ENCODE data around the gene PHLDA3. TPM values are rescaled to one million over a fixed set of nuclear protein-coding genes. Genes with fewer than 3 reads are reported as not detected.
A peak's percentile ranks its signal among the peaks of the same experiment; 100 is the strongest.

PHLDA3 gene
- 19.4 TPM for polyA plus RNA-seq (2012; ENCODE audit: low read depth, missing spikeins)

DNA sequence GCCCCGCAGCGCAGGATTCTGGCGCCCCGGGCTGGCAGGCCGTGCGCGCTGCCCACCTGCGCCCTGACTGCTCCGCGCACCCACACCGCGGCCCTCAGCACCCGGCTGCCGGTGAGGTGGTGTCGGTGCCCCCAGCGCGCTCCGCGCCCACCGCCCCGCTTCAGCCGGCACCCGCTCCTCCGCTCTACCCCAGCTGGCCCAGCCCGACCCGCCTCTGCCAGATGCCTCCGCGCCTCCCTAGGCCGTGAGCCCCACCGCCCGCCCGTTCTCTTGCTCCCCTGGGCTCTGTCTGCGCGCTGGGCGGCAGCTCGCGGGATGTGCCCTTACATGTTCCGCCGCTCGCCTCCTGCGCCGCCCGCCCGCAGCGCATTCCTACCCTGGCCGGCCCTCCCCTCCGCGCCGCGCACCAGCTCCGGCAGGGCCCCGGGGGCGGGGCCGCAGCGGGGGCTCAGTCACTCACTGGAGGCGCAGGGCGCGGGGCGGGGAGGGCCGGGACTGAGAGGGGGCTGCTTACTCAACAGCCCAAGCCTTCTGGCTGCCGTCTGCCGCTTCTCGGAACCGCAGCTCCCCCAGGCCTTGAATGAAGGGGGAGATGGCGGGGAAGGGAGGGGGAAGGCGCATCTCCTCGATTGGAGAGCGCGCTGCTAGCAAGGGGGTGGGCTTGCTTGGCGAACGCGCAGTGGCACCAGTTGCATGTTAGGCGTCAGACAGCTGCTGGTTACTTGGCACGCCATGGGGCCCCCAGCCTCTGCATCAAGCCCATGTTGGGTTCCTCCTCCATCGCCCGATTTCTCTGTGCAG, at the start of gene PHLDA3:
TSS of gene PHLDA3 (minus strand) at position 345 of the 801 bp plus-strand sequence. CDS start 402 bp downstream, outside the sequence.
- TF ChIP-seq PAX5 (IDR thresholded peaks at IDR 0.05; ENCODE audit: insufficient read depth, low read length, severe bottlenecking) (no peak), POLR2AphosphoS5 (IDR thresholded peaks at IDR 0.05; ENCODE audit: low read depth, low read length) (0 out of 2 replicates have a peak, but pooled peaks have one; percentile 44), POU2F2 (IDR thresholded peaks at IDR 0.05; ENCODE audit: low read depth, low read length) (no peak), TAF1 (IDR thresholded peaks at IDR 0.05; ENCODE audit: low read depth, low read length) (peak; percentile 27; the same call in 1 of the 2 replicates), SPI1 (IDR thresholded peaks at IDR 0.05; ENCODE audit: low read depth, low read length) (no peak)
- peak; percentile 79 for DNase-seq (ENCODE audit: insufficient read length, low spot score)
- FAIRE-seq: peak; percentile 90

DNA sequence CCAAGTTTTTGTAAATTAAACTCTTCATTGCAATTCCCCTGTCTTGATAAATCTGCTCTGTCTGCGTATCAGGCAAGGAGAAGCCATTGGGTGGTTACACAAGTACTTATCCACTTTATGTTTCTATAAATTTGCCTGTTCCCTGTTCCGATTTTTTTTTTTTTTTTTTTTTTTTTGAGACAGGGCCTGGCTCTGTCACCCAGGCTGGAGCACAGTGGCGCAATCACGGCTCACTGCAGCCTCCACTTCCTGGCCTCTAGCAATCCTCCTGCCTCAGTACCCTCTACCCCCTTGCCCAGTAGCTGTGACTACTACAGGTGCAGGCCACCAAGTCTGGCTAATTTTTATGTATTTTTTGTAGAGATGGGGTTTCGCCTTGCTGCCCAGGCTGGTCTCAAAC, 49.1 kb upstream of the PHLDA3 start:
- TF ChIP-seq POU2F2 (IDR thresholded peaks at IDR 0.05; ENCODE audit: low read depth, low read length) (no peak), POLR2AphosphoS5 (IDR thresholded peaks at IDR 0.05; ENCODE audit: low read depth, low read length) (no peak), POLR2A (IDR thresholded peaks at IDR 0.05; ENCODE audit: low read depth, low read length) (no peak), PAX5 (IDR thresholded peaks at IDR 0.05; ENCODE audit: insufficient read depth, low read length, severe bottlenecking) (no peak), SPI1 (IDR thresholded peaks at IDR 0.05; ENCODE audit: low read depth, low read length) (no peak), TAF1 (IDR thresholded peaks at IDR 0.05; ENCODE audit: low read depth, low read length) (no peak)
- DNase-seq (ENCODE audit: insufficient read length, low spot score) (no peak), FAIRE-seq (no peak)

GRCh38 chr1:201517631-201518030, 48.6 kb upstream of the PHLDA3 start:
- no peak for FAIRE-seq
- TF ChIP-seq POLR2A (IDR thresholded peaks at IDR 0.05; ENCODE audit: low read depth, low read length): no peak
- no peak for DNase-seq (ENCODE audit: insufficient read length, low spot score)

DNA sequence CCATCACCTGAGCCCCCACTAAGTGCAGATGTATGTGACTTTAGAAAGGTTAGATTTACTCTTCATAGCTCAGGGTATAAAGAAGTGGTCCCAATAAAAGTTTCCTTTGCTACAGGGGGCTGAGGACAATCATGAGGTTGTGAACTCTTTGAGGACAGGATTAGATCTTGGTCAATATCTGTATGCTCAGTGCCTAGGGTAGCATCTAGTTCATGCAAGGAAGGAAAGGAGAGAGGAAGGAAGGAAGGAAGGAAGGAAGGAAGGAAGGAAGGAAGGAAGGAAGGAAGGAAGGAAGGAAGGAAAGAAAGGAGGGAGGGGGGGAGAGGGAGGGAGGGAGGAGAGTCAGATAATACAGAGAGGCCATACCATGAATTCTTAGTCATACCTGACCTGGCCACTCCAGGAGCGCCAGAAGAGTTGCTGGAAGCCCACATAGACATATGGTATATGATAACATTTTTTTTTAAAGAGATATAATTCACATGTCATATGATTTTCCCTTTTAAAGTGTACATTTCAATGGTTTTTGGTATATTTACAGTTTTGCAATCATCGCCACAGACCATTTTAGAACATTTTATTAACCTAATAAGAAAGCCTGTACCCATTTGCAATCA, 47.6 kb upstream of the PHLDA3 start:
- FAIRE-seq: no peak
- TF ChIP-seq POU2F2 (IDR thresholded peaks at IDR 0.05; ENCODE audit: low read depth, low read length) (no peak), TAF1 (IDR thresholded peaks at IDR 0.05; ENCODE audit: low read depth, low read length) (no peak), POLR2AphosphoS5 (IDR thresholded peaks at IDR 0.05; ENCODE audit: low read depth, low read length) (no peak), PAX5 (IDR thresholded peaks at IDR 0.05; ENCODE audit: insufficient read depth, low read length, severe bottlenecking) (no peak)

GRCh38 chr1:201515895-201516294, 46.9 kb upstream of the PHLDA3 start:
- DNase-seq (ENCODE audit: insufficient read length, low spot score): no peak
- TF ChIP-seq POU2F2 (IDR thresholded peaks at IDR 0.05; ENCODE audit: low read depth, low read length): no peak
- no peak for TF ChIP-seq TAF1 (IDR thresholded peaks at IDR 0.05; ENCODE audit: low read depth, low read length)
- no peak for TF ChIP-seq SPI1 (IDR thresholded peaks at IDR 0.05; ENCODE audit: low read depth, low read length)
- TF ChIP-seq PAX5 (IDR thresholded peaks at IDR 0.05; ENCODE audit: insufficient read depth, low read length, severe bottlenecking): no peak
- no peak for TF ChIP-seq POLR2A (IDR thresholded peaks at IDR 0.05; ENCODE audit: low read depth, low read length)
- TF ChIP-seq POLR2AphosphoS5 (IDR thresholded peaks at IDR 0.05; ENCODE audit: low read depth, low read length): no peak
- no peak for FAIRE-seq

More for the DNA sequence above, 47.6 kb upstream of the PHLDA3 start:
- no peak for DNase-seq (ENCODE audit: insufficient read length, low spot score)

GRCh38 chr1:201515062-201515750, 46.2 kb upstream of the PHLDA3 start:
- TF ChIP-seq TAF1 (IDR thresholded peaks at IDR 0.05; ENCODE audit: low read depth, low read length) (no peak), SPI1 (IDR thresholded peaks at IDR 0.05; ENCODE audit: low read depth, low read length) (no peak), POU2F2 (IDR thresholded peaks at IDR 0.05; ENCODE audit: low read depth, low read length) (no peak), POLR2A (IDR thresholded peaks at IDR 0.05; ENCODE audit: low read depth, low read length) (no peak)
- FAIRE-seq (no peak), DNase-seq (ENCODE audit: insufficient read length, low spot score) (no peak)

DNA sequence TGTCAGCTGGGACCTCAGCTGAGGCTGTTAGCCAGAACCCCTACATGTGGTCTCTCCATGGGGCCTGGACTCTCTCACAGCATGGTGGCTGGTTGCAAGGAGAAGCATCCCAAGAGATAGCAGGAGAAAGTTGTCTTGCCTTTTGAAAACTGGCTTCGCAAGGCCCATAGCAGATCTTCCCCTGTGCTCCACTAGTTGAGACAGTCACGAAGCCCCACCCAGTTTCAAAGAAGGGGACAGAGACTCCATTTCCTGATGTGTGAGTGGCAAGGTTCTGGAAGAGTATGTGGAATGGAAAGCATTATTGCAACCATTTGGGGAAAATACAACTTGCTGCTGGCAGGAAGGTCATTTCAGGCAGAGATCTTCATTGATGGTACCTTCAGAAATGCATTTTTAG, 45.5 kb upstream of the PHLDA3 start:
- DNase-seq (ENCODE audit: insufficient read length, low spot score) (no peak), FAIRE-seq (no peak)
- TF ChIP-seq POLR2AphosphoS5 (IDR thresholded peaks at IDR 0.05; ENCODE audit: low read depth, low read length) (no peak), PAX5 (IDR thresholded peaks at IDR 0.05; ENCODE audit: insufficient read depth, low read length, severe bottlenecking) (no peak), POU2F2 (IDR thresholded peaks at IDR 0.05; ENCODE audit: low read depth, low read length) (no peak), SPI1 (IDR thresholded peaks at IDR 0.05; ENCODE audit: low read depth, low read length) (no peak), POLR2A (IDR thresholded peaks at IDR 0.05; ENCODE audit: low read depth, low read length) (no peak), TAF1 (IDR thresholded peaks at IDR 0.05; ENCODE audit: low read depth, low read length) (no peak)

GRCh38 chr1:201513498-201514243, 44.7 kb upstream of the PHLDA3 start:
- no peak for DNase-seq (ENCODE audit: insufficient read length, low spot score)
- FAIRE-seq: no peak
- TF ChIP-seq PAX5 (IDR thresholded peaks at IDR 0.05; ENCODE audit: insufficient read depth, low read length, severe bottlenecking) (no peak), POU2F2 (IDR thresholded peaks at IDR 0.05; ENCODE audit: low read depth, low read length) (no peak), POLR2AphosphoS5 (IDR thresholded peaks at IDR 0.05; ENCODE audit: low read depth, low read length) (no peak), SPI1 (IDR thresholded peaks at IDR 0.05; ENCODE audit: low read depth, low read length) (no peak), TAF1 (IDR thresholded peaks at IDR 0.05; ENCODE audit: low read depth, low read length) (no peak), POLR2A (IDR thresholded peaks at IDR 0.05; ENCODE audit: low read depth, low read length) (no peak)

Measured in GM12891 (cell line).